Measurements from ENCODE around the gene U2AF2.

U2AF2 gene

DNA sequence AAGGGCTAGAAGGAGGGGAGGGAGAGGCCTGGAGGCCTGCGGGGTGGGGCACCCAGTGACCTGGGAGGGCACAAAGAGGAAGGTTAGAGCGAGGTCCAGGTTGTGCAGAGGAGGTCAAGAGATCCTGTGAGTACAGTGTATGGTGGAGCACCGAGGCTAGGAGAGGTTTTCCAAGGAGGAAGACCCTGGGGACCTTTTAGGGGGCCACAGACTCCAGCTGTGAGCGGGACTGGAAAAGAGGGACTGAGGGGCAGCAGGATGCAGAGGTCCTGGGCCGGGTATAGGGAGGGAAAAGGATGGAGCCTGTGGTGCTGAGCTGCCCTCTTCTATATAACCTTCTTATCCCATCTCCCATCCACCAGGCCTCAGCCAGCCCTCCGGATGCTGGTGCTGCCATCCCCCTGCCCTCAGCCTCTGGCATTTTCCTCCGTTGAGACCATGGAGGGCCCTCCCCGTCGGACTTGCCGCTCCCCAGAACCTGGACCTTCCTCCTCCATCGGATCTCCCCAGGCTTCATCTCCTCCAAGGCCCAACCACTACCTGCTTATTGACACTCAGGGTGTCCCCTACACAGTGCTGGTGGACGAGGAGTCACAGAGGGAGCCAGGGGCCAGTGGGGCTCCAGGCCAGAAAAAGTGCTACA, 10.5 kb upstream of the U2AF2 start:
- DNase-seq = no peak

- DNase-seq = no peak
These were observed 9.9 kb upstream of the U2AF2 start for GRCh38 chr19:55644842-55645511.

DNA sequence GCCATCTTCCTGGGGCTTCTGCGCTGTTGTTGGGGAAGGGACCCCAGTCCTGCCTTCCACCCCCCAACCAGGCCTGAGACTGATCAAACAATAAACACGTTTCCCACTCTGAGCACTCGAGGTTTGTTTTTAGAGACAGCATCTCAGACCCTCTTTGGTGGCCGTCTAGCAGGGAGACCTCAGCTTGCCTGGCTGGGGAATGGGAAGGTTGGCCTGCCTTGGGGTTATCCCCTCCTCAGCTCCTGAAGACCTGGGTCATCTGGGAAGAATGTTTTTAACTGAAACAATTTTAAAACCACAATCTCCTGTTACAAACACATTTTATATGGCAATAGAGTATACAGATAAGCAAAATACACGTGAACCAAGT, 9.3 kb upstream of the U2AF2 start:
- DNase-seq = no peak

DNA sequence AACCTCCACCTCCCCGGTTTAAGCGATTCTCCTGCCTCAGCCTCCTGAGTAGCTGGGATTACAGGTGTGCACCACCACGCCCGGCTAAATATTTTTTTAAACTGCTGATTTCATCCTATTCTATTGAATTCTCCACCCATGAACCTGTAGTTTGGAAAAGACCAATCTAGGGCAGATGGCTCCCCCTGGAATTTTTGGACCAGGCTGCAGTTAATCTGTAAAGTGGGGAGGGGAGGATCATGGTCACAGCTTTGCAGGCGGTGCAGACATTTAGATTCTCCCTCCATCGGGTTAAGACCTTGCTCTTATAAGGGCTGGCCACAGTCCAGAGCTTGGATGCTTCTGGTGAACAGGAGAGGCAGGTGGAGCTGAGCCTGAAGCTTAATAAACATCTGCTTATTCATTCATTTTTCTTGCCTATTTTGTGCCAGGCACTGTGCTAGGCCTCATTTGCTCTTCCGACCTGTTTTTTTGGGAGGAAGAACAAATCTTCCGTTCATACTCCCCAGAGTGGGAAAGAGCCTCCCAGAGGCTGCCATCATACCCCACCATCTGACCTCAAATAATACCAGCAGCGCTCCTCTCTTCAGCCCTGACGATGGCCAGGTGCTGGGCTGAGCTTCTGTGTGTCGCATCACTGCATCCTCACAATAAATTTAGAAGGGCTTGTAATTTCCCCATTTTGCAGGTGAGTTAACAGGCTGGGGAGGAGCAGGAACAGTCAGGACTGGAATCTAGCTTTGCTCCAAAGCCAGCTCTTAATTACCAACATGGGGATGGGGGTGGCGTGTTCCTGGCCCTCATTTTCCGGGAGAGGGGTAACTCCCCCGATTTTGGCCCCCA, 7.7 kb upstream of the U2AF2 start:
- DNase-seq = no peak

- DNase-seq = peak; percentile 43
These were observed 6.9 kb upstream of the U2AF2 start, which contains the start of gene CCDC106 for GRCh38 chr19:55647732-55648584. TSS of gene CCDC106 (plus strand) at chr19:55648212. CDS start at chr19:55649047, 835 bp downstream.

DNA sequence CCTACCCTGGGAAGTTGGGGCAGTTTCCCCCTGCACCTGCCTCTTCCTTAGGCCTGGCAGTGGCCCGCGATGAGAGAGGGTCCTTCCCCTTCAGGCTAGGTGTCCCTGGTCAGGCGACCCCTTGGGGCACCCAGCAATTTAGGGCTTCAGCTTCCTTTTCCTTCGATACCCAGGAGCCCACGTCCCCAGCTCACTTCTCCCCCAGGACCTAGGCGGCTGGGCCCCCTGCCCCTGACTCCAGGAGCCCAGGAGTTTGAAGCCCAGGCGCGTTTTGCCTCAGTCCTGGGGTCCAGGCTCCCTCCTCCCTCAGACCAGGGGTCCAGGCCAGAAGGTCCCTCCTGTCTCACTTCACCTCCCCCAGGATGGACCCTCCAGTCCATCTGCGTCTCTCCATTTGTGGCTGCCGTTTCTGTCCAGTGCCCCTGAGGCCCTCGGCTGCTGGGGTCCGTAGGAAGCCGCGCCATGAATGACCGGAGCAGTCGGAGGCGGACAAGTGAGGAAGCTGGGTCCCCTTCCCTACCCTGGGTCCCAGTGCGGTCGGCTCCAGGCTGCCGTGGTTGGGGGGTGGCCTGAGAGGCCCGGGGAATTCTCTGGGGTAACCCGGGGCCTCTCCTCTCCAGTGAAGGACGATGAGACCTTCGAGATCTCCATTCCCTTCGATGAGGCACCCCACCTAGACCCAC, 6.1 kb upstream of the U2AF2 start:
- no peak for DNase-seq

DNA sequence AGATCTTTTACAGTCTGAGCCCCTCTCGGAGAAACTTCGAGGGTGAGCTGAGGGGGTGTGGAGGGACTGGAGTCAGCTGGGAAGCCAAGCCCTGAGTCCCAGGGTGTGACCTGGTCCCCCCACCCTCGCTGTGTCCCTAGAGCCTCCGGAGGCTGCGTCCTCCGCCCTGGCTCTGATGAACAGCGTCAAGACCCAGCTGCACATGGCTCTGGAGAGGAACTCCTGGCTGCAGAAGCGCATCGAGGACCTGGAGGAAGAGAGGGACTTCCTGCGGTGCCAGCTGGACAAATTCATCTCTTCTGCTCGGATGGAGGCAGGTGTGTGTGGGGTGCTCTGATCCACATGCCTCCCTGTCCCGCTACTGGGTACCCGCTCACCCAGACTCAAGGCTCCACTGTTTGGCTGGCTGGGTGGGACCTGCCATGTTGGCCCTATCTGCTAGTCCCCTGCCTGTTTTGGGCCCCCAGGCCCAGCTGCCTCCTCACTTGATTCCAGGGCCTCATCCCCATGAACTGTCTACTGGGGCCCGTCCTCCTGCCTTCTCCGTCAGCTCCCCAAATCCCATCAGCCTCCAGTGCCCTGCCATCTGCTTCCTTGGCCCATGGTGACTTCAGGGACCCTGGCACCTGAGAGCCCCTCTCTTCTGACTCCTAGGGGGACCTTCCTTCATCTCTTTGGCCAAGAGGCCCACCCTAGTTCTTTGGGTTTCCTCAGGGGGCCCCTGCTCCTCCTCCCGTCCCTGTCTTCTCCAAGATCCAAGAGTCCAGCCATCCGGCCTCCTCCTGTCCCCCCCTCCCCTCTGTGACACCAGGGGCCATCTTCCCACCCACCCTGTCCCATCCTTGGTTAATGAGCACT, 5.3 kb upstream of the U2AF2 start:
- no peak for DNase-seq

DNA sequence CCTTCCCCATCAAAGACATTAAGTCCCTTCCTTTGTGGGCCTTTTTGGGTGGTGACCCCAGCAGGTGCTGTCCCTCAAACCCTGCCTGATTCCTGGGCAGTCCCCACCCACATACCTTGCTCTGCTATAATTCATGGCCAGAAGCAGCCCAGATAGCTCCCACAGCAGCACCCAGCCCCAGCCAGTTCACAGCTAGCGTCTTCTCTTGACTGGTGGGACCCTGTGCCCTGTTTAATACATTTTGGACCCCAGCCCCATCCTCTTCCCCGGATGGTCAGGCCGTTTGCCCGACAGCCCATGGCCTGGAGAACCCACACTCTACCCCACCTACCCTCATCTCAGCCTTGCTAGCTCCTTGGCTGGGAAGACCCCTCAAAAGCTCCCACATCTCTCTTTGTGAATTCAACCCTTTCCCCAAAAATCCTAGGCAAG, 4.7 kb upstream of the U2AF2 start:
- DNase-seq = no peak

GRCh38 chr19:55650602-55651230, 4.1 kb upstream of the U2AF2 start:
- DNase-seq = no peak

- DNase-seq = no peak
These were observed 3.6 kb upstream of the U2AF2 start for GRCh38 chr19:55651236-55651635.

DNA sequence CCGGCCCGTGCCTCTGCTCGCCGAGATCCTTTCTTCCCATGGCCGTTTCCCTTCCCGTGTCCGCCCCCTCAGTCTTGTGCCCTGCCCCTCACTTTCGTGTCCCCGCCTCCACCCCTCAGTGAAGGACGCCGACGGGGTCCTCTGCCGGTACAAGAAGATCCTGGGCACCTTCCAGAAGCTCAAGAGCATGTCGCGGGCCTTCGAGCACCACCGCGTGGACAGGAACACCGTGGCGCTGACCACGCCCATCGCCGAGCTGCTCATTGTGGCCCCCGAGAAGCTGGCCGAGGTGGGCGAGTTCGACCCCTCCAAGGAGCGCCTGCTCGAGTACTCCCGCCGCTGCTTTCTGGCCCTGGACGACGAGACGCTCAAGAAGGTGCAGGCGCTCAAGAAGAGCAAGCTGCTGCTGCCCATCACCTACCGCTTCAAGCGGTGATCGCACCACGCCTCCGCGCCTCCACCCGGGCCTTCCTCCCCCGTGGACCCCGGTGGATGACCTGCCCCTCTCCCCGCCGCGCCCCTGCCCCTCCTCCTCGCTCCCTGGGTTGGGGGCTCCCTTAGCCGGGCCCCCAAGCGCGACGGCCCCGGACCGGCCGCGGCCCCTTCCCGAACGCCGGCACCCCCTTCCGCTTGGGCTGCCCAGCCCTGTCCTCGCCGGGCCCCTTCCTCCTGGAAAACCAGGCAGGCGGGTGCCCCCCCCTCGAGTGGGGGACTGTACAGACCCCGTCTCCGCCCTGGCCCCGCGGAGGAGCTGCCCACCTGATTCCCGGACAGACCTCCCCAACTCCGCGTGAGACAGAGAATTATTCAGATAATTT, 2.3 kb upstream of the U2AF2 start:
- no peak for DNase-seq

DNA sequence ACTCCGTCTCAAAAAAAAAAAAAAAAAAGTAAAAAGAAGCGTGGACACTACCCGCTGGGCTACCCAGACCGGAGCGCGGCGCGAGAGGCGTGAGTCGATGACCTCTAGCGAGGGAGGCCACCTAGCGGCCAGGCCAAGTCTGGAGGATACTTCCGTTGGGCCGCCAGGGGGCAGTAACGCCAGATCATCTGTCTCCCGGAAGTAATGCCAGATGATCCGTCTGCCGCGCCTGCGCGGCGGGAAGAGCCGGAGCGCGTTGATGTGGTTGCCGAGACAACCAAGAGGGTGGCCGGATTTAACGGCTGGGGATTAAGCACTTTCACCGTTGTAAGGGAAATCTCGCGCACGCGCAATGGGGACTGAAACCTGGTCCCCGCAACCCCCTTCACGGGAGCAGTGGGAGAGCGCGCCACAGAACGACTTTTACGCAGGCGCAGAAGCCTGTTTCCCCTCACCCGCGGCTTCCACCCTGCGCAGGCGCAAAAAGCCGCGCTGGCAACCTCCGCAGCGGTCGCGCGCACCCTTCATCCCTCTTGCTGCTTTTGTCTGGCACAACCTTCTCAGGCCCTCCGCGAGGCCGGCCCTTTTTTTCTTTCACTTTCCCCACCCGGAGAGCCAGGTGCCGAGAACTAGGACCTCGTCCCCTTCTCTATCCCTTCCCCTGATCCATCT, 1.0 kb upstream of the U2AF2 start:
- DNase-seq = peak; percentile 98

DNA sequence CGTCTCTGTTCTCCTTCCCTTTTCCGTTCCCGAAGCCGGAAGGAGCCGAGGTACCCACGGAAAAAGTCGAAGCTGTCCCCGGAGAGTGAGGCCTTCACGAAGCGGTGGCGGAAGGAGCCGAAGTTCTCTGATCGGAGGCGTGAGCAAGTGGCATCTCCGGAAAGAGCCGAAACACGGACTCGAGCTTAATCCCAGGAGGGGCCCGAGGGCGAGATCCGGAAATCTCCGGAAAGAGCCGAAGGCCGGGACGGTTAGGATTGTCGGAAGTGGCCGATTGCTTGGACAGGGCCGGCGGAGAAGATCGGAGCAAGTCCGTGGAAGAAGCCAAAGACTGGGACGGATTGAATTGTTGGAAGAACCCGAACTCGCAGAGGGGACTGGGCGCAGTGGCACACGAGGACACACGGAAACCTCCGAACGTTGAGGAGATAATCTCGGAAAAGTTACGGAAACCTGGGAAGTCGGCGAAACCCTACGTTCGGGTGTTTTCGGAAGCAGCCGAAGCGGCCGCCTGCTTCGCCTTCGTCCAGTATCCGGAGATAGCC, 440 bp upstream of the U2AF2 start:
- DNase-seq = peak; percentile 98

- DNase-seq = no peak
These were observed 809 bp downstream of the U2AF2 start for GRCh38 chr19:55655648-55656040.

- no peak for DNase-seq
These were observed 1.7 kb downstream of the U2AF2 start for GRCh38 chr19:55656552-55656951.

GRCh38 chr19:55656988-55657747, 2.3 kb downstream of the U2AF2 start:
- no peak for DNase-seq

DNA sequence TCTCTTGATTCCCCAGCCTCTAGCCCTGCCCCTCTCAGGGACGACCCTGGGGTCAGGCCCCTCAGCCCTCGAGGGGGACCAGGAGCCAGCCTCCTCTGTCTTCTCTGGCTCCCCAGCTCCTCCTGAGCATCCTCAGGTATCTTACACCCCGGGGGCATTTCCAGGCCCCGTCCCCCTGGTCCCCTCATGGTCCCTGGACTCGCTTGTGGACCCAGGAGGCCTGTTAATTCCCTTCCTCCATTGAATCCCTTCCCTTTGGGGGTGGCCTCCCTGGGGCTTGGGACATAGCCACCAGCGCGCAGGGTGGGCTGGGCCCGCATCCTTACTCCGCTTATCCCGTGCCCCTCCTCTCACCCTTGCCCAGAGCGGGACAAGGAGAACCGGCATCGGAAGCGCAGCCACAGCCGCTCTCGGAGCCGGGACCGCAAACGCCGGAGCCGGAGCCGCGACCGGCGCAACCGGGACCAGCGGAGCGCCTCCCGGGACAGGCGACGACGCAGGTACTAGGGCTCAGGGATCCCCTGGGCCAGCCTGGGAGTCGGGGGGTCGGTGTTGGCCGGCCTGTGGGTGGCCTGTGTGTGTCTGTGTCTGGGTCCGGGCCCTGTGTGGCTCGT, 4.1 kb downstream of the U2AF2 start:
- no peak for DNase-seq

DNA sequence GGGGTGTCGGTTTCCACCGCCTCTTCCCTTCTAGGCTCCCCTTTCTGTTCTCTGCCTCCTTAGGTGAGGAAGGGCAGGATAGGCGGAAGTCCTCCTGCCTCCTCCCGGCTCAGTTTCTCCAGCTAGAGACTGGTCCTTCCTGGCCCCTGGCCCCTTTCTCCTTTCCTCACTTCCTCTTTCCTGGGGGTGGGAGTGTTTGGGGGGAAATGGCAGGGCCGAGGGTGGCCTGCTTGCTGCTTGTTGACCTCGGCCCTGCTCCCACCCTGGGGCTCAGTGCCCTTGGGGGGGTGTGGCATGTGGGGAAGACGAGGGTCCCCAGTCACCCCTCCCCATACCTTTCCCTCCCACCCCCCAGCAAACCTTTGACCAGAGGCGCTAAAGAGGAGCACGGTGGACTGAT, 5.0 kb downstream of the U2AF2 start:
- DNase-seq = no peak

Data from NCI-H1694 (cell line).